DMS 273 (cell line): ENCODE measurements around the gene NEDD8.

Experiments
- DNase-seq: peaks from one replicate; lab custom pipeline; 2025; ENCODE audit not compliant: unreplicated experiment; lab: John Stamatoyannopoulos, UW

The NEDD8 gene

GRCh38 chr14:24264298-24264697 lies 32.1 kb upstream of the NEDD8 start:
- no peak for DNase-seq

- no peak for DNase-seq
These were observed 31.7 kb upstream of the NEDD8 start for GRCh38 chr14:24263848-24264247.

GRCh38 chr14:24262821-24263733 lies 30.9 kb upstream of the NEDD8 start, which contains the start of gene TGM1:
Gene TGM1, minus strand, starts transcription at chr14:24263177. Its CDS starts 825 bp downstream, at chr14:24262352.
- no peak for DNase-seq

GRCh38 chr14:24261969-24262327 lies 29.8 kb upstream of the NEDD8 start:
- no peak for DNase-seq

- no peak for DNase-seq
These were observed 29.2 kb upstream of the NEDD8 start for GRCh38 chr14:24261256-24261968.

- no peak for DNase-seq
These were observed 28.6 kb upstream of the NEDD8 start for GRCh38 chr14:24260780-24261157.

- DNase-seq: no peak
These were observed 28.0 kb upstream of the NEDD8 start for GRCh38 chr14:24260026-24260779.

- DNase-seq: no peak
These were observed 27.3 kb upstream of the NEDD8 start for GRCh38 chr14:24259282-24260025.

GRCh38 chr14:24258548-24259265 lies 26.5 kb upstream of the NEDD8 start:
- DNase-seq: no peak

- DNase-seq: no peak
These were observed 26.0 kb upstream of the NEDD8 start for GRCh38 chr14:24258119-24258518.

GRCh38 chr14:24256960-24257359 lies 24.8 kb upstream of the NEDD8 start:
- DNase-seq: no peak

- DNase-seq: no peak
These were observed 24.0 kb upstream of the NEDD8 start for GRCh38 chr14:24255931-24256711.

GRCh38 chr14:24255438-24255837 lies 23.3 kb upstream of the NEDD8 start:
- DNase-seq: no peak

- no peak for DNase-seq
These were observed 22.6 kb upstream of the NEDD8 start for GRCh38 chr14:24254630-24255392.

GRCh38 chr14:24253936-24254335 lies 21.8 kb upstream of the NEDD8 start:
- DNase-seq: no peak

GRCh38 chr14:24252289-24253124 lies 20.3 kb upstream of the NEDD8 start:
- DNase-seq: no peak

GRCh38 chr14:24251880-24252288 lies 19.7 kb upstream of the NEDD8 start:
- DNase-seq: no peak

- DNase-seq: no peak
These were observed 18.2 kb upstream of the NEDD8 start for GRCh38 chr14:24250354-24250753.
